Neural cell (in vitro differentiated cells): ENCODE measurements around the gene CFAP52. TPM values are rescaled to one million over a fixed set of nuclear protein-coding genes. Genes with fewer than 3 reads are reported as not detected.
"Not testable (repeated sequence)": the region's sequence is repeated elsewhere in the genome, so short reads cannot be mapped to it uniquely, and the experiment has no call there.

Experiments
- H2AFZ ChIP-seq: fragments of 200-600, 300-800 bp; sonication (generic), shearing (Covaris generic); 2 replicates; pipeline ENCODE4 v1.6.0; 2014; ENCODE audit warnings: low read depth, mild to moderate bottlenecking, antibody characterized with exemption, low read length, moderate library complexity
- H3F3A ChIP-seq: fragments of 200-600 bp; shearing (Covaris generic); 2 replicates; pipeline ENCODE4 v1.6.1; 2016; ENCODE audit warnings: mild to moderate bottlenecking, moderate library complexity, mixed read lengths, antibody characterized with exemption, low read length; ENCODE audit not compliant: insufficient read depth, poor library complexity, severe bottlenecking
- H3K27ac ChIP-seq: fragments of 200-600, 300-800 bp; sonication (generic), shearing (Covaris generic); 2 replicates; pipeline ENCODE4 v1.5.1; 2014; ENCODE audit warnings: mild to moderate bottlenecking, low read length, moderate library complexity
- H3K27me3 ChIP-seq: fragments of 300-800, 200-600 bp; sonication (generic), shearing (Covaris generic); 2 replicates; pipeline ENCODE4 v1.6.0; 2014; ENCODE audit warnings: mild to moderate bottlenecking, low read depth, low read length, moderate library complexity; ENCODE audit not compliant: insufficient read depth
- H3K36me3 ChIP-seq: fragments of 300-800, 200-600 bp; sonication (generic), shearing (Covaris generic); 2 replicates; pipeline ENCODE4 v1.5.1; 2014; ENCODE audit warnings: mild to moderate bottlenecking, antibody characterized with exemption, low read length, moderate library complexity; ENCODE audit not compliant: insufficient read depth
- H3K4me2 ChIP-seq: fragments of 300-800, 200-600 bp; sonication (generic), shearing (Covaris generic); 2 replicates; pipeline ENCODE4 v1.6.0; 2014; ENCODE audit warnings: mild to moderate bottlenecking, low read length
- H3K4me3 ChIP-seq: fragments of 300-800, 200-600 bp; sonication (generic), shearing (Covaris generic); 2 replicates; pipeline ENCODE4 v1.5.1; 2014; ENCODE audit warnings: mild to moderate bottlenecking, low read length, moderate library complexity
- H3K79me2 ChIP-seq: fragments of 200-600 bp; shearing (Covaris generic); replicated peaks from 2 replicates; pipeline ENCODE4 v1.6.0; 2014; ENCODE audit warnings: mild to moderate bottlenecking, low read length, moderate library complexity; ENCODE audit not compliant: insufficient read depth
- H3K9ac ChIP-seq: fragments of 300-800, 200-600 bp; sonication (generic), shearing (Covaris generic); 2 replicates; pipeline ENCODE4 v1.6.1; 2016; ENCODE audit warnings: mild to moderate bottlenecking, low read length, mixed read lengths
- H3K9me2 ChIP-seq: fragments of 200-600 bp; shearing (Covaris generic); 2 replicates; pipeline ENCODE4 v1.6.1; 2016; ENCODE audit warnings: mild to moderate bottlenecking, low read length, mixed read lengths; ENCODE audit not compliant: insufficient read depth
- H3K9me3 ChIP-seq: fragments of 200-600, 300-800 bp; sonication (generic), shearing (Covaris generic); 2 replicates; pipeline ENCODE4 v1.6.1; 2016; ENCODE audit warnings: mild to moderate bottlenecking, mixed run types, low read length, moderate library complexity, mixed read lengths
- H4K20me1 ChIP-seq: fragments of 200-600 bp; shearing (Covaris generic); 2 replicates; pipeline ENCODE4 v1.6.1; 2016; ENCODE audit warnings: mild to moderate bottlenecking, mixed run types; ENCODE audit not compliant: insufficient read depth
- CTCF ChIP-seq: fragments of 450-650 bp; IDR thresholded peaks from 2 replicates; pipeline ENCODE4 v1.5.1; 2014; ENCODE audit warnings: antibody characterized with exemption, mild to moderate bottlenecking, moderate library complexity; ENCODE audit not compliant: poor library complexity, severe bottlenecking
- EP300 ChIP-seq: fragments of 450-650 bp; conservative IDR thresholded peaks from 2 replicates; pipeline ENCODE4 v1.6.1; 2014; ENCODE audit warnings: antibody characterized with exemption, mild to moderate bottlenecking, moderate library complexity; ENCODE audit not compliant: poor library complexity, severe bottlenecking
- EZH2 ChIP-seq: fragments of 200-600, 300-800 bp; shearing (Covaris generic), sonication (generic); IDR thresholded peaks from 2 replicates; pipeline ENCODE4 v1.6.1; 2014; ENCODE audit warnings: antibody characterized with exemption, low read length, borderline replicate concordance, mild to moderate bottlenecking; ENCODE audit not compliant: insufficient read depth, poor library complexity, severe bottlenecking
- MXI1 ChIP-seq: fragments of 450-650 bp; conservative IDR thresholded peaks from 2 replicates; pipeline ENCODE4 v1.6.1; 2014; ENCODE audit warnings: antibody characterized with exemption, mild to moderate bottlenecking; ENCODE audit not compliant: poor library complexity, severe bottlenecking
- POLR2AphosphoS5 ChIP-seq: IDR thresholded peaks from 2 replicates; pipeline ENCODE4 v1.6.1; 2012
- RAD21 ChIP-seq: fragments of 450-650 bp; conservative IDR thresholded peaks from 2 replicates; pipeline ENCODE4 v1.6.1; 2014; ENCODE audit warnings: antibody characterized with exemption, mild to moderate bottlenecking, moderate library complexity
- REST ChIP-seq: IDR thresholded peaks from 2 replicates; pipeline ENCODE4 v1.6.1; 2012; ENCODE audit warnings: borderline replicate concordance
- SMC3 ChIP-seq: fragments of 450-650 bp; conservative IDR thresholded peaks from 2 replicates; pipeline ENCODE4 v1.6.1; 2014; ENCODE audit warnings: antibody characterized with exemption, mild to moderate bottlenecking, moderate library complexity; ENCODE audit not compliant: poor library complexity
- TAF1 ChIP-seq: IDR thresholded peaks from 2 replicates; pipeline ENCODE4 v1.6.1; 2012; ENCODE audit warnings: low read depth
- polyA plus RNA-seq: library from polyadenylated mRNA; depleted of rRNA; stranded (reverse); fragments of >200 nt; gene quantifications from 2 replicates; pipeline ENCODE4 v1.2.3, GENCODE V29; 2014

The CFAP52 gene
- polyA plus RNA-seq, 1 donor from 2014 or later = 1.9 TPM

GRCh38 chr17:9598661-9599060 is 22.2 kb downstream of the CFAP52 start:
- H3K9ac ChIP-seq = no peak overlapping the region
- H3K4me2 ChIP-seq = no peak overlapping the region
- H2AFZ ChIP-seq = no peak overlapping the region
- no peaks in the 10 kb centered on the region for H3K36me3 ChIP-seq
- no peaks in the 10 kb centered on the region for H4K20me1 ChIP-seq
- TF ChIP-seq CTCF (no peak), POLR2AphosphoS5 (no peak), MXI1 (no peak), RAD21 (no peak), EP300 (no peak), SMC3 (no peak), TAF1 (no peak), EZH2 (no peak), REST (no peak)
- H3F3A ChIP-seq = no peaks in the 10 kb centered on the region
- H3K9me3 ChIP-seq = no peaks in the 10 kb centered on the region
- no peaks in the 10 kb centered on the region for H3K27me3 ChIP-seq
- no peaks in the 10 kb centered on the region for H3K79me2 ChIP-seq
- no peaks in the 10 kb centered on the region for H3K9me2 ChIP-seq
- H3K27ac ChIP-seq = no peak overlapping the region
- no peak overlapping the region for H3K4me3 ChIP-seq

DNA sequence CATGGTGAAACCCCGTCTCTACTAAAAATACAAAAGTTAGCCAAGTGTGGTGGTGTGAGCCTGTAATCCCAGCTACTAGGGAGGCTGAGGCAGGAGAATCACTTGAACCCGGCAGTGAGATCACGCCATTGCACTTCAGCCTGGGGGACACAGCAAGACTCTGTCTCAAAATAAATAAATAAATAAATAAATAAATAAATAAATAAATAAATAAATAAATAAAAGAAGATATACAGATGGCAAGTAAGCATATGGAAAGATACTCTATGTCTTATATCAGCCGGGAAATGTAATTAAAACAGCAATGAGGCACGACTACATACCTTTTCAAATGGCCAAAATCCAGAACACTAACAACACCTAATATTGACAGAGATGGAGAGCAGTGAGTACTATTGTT is 28.1 kb downstream of the CFAP52 start:
- not testable (repeated sequence) for H3K9me3 ChIP-seq

DNA sequence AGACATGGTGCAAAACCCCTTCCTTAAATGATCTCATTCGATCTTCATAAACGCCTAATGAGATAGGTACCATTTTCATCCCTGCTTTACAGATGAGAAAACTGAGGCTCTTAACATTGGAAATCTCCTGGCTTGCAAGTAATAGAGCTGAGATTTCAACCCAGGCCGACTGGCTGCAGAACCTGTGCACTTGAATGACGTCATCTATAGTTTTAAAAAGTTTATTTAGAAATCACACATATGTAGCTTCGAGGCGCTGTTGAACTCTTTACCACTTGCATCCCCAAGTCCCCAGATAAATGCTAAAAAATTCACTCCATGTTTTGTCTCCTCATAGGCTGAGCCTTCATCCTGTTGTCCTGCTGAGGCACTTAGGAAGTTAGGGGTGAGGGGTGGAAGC is 30.0 kb downstream of the CFAP52 start:
- Histone ChIP-seq H3K4me3 (no peak overlapping the region), H4K20me1 (no peaks in the 10 kb centered on the region), H3K4me2 (no peak overlapping the region), H3K9ac (no peak overlapping the region), H3K36me3 (no peaks in the 10 kb centered on the region), H2AFZ (no peak overlapping the region), H3F3A (no peaks in the 10 kb centered on the region), H3K27ac (no peak overlapping the region), H3K9me3 (no peaks in the 10 kb centered on the region), H3K27me3 (no peaks in the 10 kb centered on the region), H3K79me2 (no peaks in the 10 kb centered on the region), H3K9me2 (no peaks in the 10 kb centered on the region)
- TF ChIP-seq RAD21 = no peak
- TF ChIP-seq REST = no peak
- no peak for TF ChIP-seq EZH2
- no peak for TF ChIP-seq POLR2AphosphoS5
- TF ChIP-seq TAF1 = no peak

More for the DNA sequence above, 28.1 kb downstream of the CFAP52 start:
- H2AFZ ChIP-seq, H3K36me3 ChIP-seq, H3K4me3 ChIP-seq, H3K4me2 ChIP-seq, H3F3A ChIP-seq, H3K27ac ChIP-seq, H3K9ac ChIP-seq, H3K27me3 ChIP-seq, H3K79me2 ChIP-seq, H3K9me2 ChIP-seq, H4K20me1 ChIP-seq: not testable (repeated sequence)

DNA sequence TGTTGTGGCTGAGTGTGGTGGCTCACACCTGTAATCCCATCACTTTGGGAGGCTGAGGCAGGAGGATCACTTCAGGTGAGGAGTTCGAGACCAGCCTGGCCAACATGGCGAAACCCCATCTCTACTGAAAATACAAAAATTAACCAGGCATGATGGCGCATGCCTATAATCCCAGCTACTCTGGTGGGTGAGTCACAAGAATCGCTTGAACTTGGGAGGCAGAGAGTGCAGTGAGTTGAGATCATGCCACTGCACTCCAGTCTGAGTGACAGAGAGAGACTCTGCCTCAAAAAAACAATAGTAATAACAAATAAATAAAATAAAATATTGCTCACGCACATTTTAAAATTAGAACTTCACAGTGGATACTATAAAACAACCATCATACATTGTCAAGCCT is 30.6 kb downstream of the CFAP52 start:
- H3K79me2 ChIP-seq, H3K4me3 ChIP-seq, H3K27ac ChIP-seq, H3K4me2 ChIP-seq, H3F3A ChIP-seq, H3K27me3 ChIP-seq, H3K36me3 ChIP-seq, H4K20me1 ChIP-seq, H3K9me3 ChIP-seq, H3K9me2 ChIP-seq, H3K9ac ChIP-seq, H2AFZ ChIP-seq: not testable (repeated sequence)
